ENCODE data around the gene SNTG2.

Gene SNTG2

GRCh38 chr2:1060372-1060771, 109.7 kb downstream of the SNTG2 start:
- no peak for DNase-seq (ENCODE audit: low read depth)
- no peak for TF ChIP-seq CTCF (IDR thresholded peaks at IDR 0.05; ENCODE audit: control insufficient read depth, insufficient read depth, low read depth, low read length, missing control alignments)
- H3K4me3 ChIP-seq (ENCODE audit: control insufficient read depth, low read depth, low read length): no peak overlapping the region

- TF ChIP-seq CTCF (IDR thresholded peaks at IDR 0.05; ENCODE audit: control insufficient read depth, insufficient read depth, low read depth, low read length, missing control alignments): no peak
- no peak for DNase-seq (ENCODE audit: low read depth)
- no peak overlapping the region for H3K4me3 ChIP-seq (ENCODE audit: control insufficient read depth, low read depth, low read length)
Observed at GRCh38 chr2:1060987-1061386, 110.3 kb downstream of the SNTG2 start.

- no peak for TF ChIP-seq CTCF (IDR thresholded peaks at IDR 0.05; ENCODE audit: control insufficient read depth, insufficient read depth, low read depth, low read length, missing control alignments)
- H3K4me3 ChIP-seq (ENCODE audit: control insufficient read depth, low read depth, low read length): no peak overlapping the region
- no peak for DNase-seq (ENCODE audit: low read depth)
Observed at GRCh38 chr2:1068241-1068640, 117.6 kb downstream of the SNTG2 start.

GRCh38 chr2:1068822-1069221, 118.2 kb downstream of the SNTG2 start:
- H3K4me3 ChIP-seq (ENCODE audit: control insufficient read depth, low read depth, low read length): no peak overlapping the region
- TF ChIP-seq CTCF (IDR thresholded peaks at IDR 0.05; ENCODE audit: control insufficient read depth, insufficient read depth, low read depth, low read length, missing control alignments): no peak
- DNase-seq (ENCODE audit: low read depth): no peak

GRCh38 chr2:1069847-1070246, 119.2 kb downstream of the SNTG2 start:
- no peak for DNase-seq (ENCODE audit: low read depth)
- TF ChIP-seq CTCF (IDR thresholded peaks at IDR 0.05; ENCODE audit: control insufficient read depth, insufficient read depth, low read depth, low read length, missing control alignments): no peak

GRCh38 chr2:1070601-1071000, 120.0 kb downstream of the SNTG2 start:
- no peak overlapping the region for H3K4me3 ChIP-seq (ENCODE audit: control insufficient read depth, low read depth, low read length)
- DNase-seq (ENCODE audit: low read depth): no peak
- TF ChIP-seq CTCF (IDR thresholded peaks at IDR 0.05; ENCODE audit: control insufficient read depth, insufficient read depth, low read depth, low read length, missing control alignments): no peak

More at GRCh38 chr2:1069847-1070246, 119.2 kb downstream of the SNTG2 start:
- H3K4me3 ChIP-seq (ENCODE audit: control insufficient read depth, low read depth, low read length): no peak overlapping the region

GRCh38 chr2:1071650-1072049, 121.0 kb downstream of the SNTG2 start:
- TF ChIP-seq CTCF (IDR thresholded peaks at IDR 0.05; ENCODE audit: control insufficient read depth, insufficient read depth, low read depth, low read length, missing control alignments): no peak
- H3K4me3 ChIP-seq (ENCODE audit: control insufficient read depth, low read depth, low read length): no peak overlapping the region
- no peak for DNase-seq (ENCODE audit: low read depth)

All from AG09309 (cell line).